ENCODE results near the gene DMRTC1B.
"Not testable (repeated sequence)": the region's sequence is repeated elsewhere in the genome, so short reads cannot be mapped to it uniquely, and the experiment has no call there.

The DMRTC1B gene

GRCh38 chrX:72776653-72777466 lies at the start of gene DMRTC1B:
TSS of gene DMRTC1B (plus strand) at chrX:72776890. CDS start at chrX:72845136, 68,246 bp downstream.
- not testable (repeated sequence) for DNase-seq (ENCODE audit: low read depth)

GRCh38 chrX:72727846-72728245 lies 48.8 kb upstream of the DMRTC1B start:
- no peak for TF ChIP-seq CTCF (IDR thresholded peaks at IDR 0.05; ENCODE audit: control insufficient read depth, extremely low read depth, insufficient read depth)
- no peak for DNase-seq (ENCODE audit: low read depth)
- no peak overlapping the region for H3K4me3 ChIP-seq (ENCODE audit: low read depth, low read length)

More at GRCh38 chrX:72776653-72777466, at the start of gene DMRTC1B:
- not testable (repeated sequence) for H3K4me3 ChIP-seq (ENCODE audit: low read depth, low read length)

GRCh38 chrX:72733636-72734035 lies 43.1 kb upstream of the DMRTC1B start:
- DNase-seq (ENCODE audit: low read depth); H3K4me3 ChIP-seq (ENCODE audit: low read depth, low read length): not testable (repeated sequence)

- H3K4me3 ChIP-seq (ENCODE audit: low read depth, low read length), result no peak overlapping the region
- no peak for TF ChIP-seq CTCF (IDR thresholded peaks at IDR 0.05; ENCODE audit: control insufficient read depth, extremely low read depth, insufficient read depth)
- DNase-seq (ENCODE audit: low read depth), result no peak
Measured at GRCh38 chrX:72735561-72735960, 41.1 kb upstream of the DMRTC1B start.

- not testable (repeated sequence) for DNase-seq (ENCODE audit: low read depth); H3K4me3 ChIP-seq (ENCODE audit: low read depth, low read length)
Measured at GRCh38 chrX:72745546-72745945, 31.1 kb upstream of the DMRTC1B start.

- DNase-seq (ENCODE audit: low read depth); H3K4me3 ChIP-seq (ENCODE audit: low read depth, low read length): not testable (repeated sequence)
Measured at GRCh38 chrX:72748545-72748944, 28.1 kb upstream of the DMRTC1B start.

GRCh38 chrX:72760454-72760853 lies 16.2 kb upstream of the DMRTC1B start:
- DNase-seq (ENCODE audit: low read depth); H3K4me3 ChIP-seq (ENCODE audit: low read depth, low read length): not testable (repeated sequence)

- H3K4me3 ChIP-seq (ENCODE audit: low read depth, low read length); DNase-seq (ENCODE audit: low read depth): not testable (repeated sequence)
Measured at GRCh38 chrX:72777467-72777790, 739 bp downstream of the DMRTC1B start.

GRCh38 chrX:72778146-72778545 lies 1.5 kb downstream of the DMRTC1B start:
- not testable (repeated sequence) for DNase-seq (ENCODE audit: low read depth)

GRCh38 chrX:72782560-72782959 lies 5.9 kb downstream of the DMRTC1B start, which contains the start of gene FAM236B:
TSS of gene FAM236B (minus strand) at chrX:72782660. CDS start at chrX:72782560, 100 bp downstream.
- H3K4me3 ChIP-seq (ENCODE audit: low read depth, low read length); DNase-seq (ENCODE audit: low read depth): not testable (repeated sequence)

More at GRCh38 chrX:72778146-72778545, 1.5 kb downstream of the DMRTC1B start:
- not testable (repeated sequence) for H3K4me3 ChIP-seq (ENCODE audit: low read depth, low read length)

GRCh38 chrX:72783365-72783936 lies 6.8 kb downstream of the DMRTC1B start:
- DNase-seq (ENCODE audit: low read depth); H3K4me3 ChIP-seq (ENCODE audit: low read depth, low read length): not testable (repeated sequence)

GRCh38 chrX:72783964-72784363 lies 7.3 kb downstream of the DMRTC1B start:
- DNase-seq (ENCODE audit: low read depth); H3K4me3 ChIP-seq (ENCODE audit: low read depth, low read length): not testable (repeated sequence)

GRCh38 chrX:72788142-72788541 lies 11.5 kb downstream of the DMRTC1B start:
- H3K4me3 ChIP-seq (ENCODE audit: low read depth, low read length); DNase-seq (ENCODE audit: low read depth): not testable (repeated sequence)

- H3K4me3 ChIP-seq (ENCODE audit: low read depth, low read length); DNase-seq (ENCODE audit: low read depth): not testable (repeated sequence)
Measured at GRCh38 chrX:72790390-72790789, 13.7 kb downstream of the DMRTC1B start.

- not testable (repeated sequence) for H3K4me3 ChIP-seq (ENCODE audit: low read depth, low read length); DNase-seq (ENCODE audit: low read depth)
Measured at GRCh38 chrX:72808110-72808509, 31.4 kb downstream of the DMRTC1B start, which contains the start of gene FAM236D. TSS of gene FAM236D (minus strand) at chrX:72808210. CDS start at chrX:72808110, 100 bp downstream.

GRCh38 chrX:72830701-72831100 lies 54.0 kb downstream of the DMRTC1B start:
- not testable (repeated sequence) for H3K4me3 ChIP-seq (ENCODE audit: low read depth, low read length); DNase-seq (ENCODE audit: low read depth)

- H3K4me3 ChIP-seq (ENCODE audit: low read depth, low read length); DNase-seq (ENCODE audit: low read depth): not testable (repeated sequence)
Measured at GRCh38 chrX:72837532-72837931, 60.8 kb downstream of the DMRTC1B start.

Data from LNCaP clone FGC (cell line).